Progenitor cell of endocrine pancreas (in vitro differentiated cells): ENCODE measurements around the gene GLG1. TPM values are rescaled to one million over a fixed set of nuclear protein-coding genes. Genes with fewer than 3 reads are reported as not detected.

Experiments used
- DNase-seq: peaks from one replicate; pipeline ENCODE4 v3.0.0; 2021; ENCODE audit warnings: low spot score; ENCODE audit not compliant: unreplicated experiment
- H3K27ac Mint-ChIP-seq: 2 replicates; pipeline ENCODE4 v1.8.0; 2021; ENCODE audit warnings: mild to moderate bottlenecking, moderate library complexity, mixed read lengths
- H3K27me3 Mint-ChIP-seq: 2 replicates; pipeline ENCODE4 v1.8.0; 2021; ENCODE audit warnings: mixed read lengths
- H3K36me3 Mint-ChIP-seq: 2 replicates; pipeline ENCODE4 v1.8.0; 2022; ENCODE audit warnings: mixed read lengths; ENCODE audit not compliant: insufficient read depth
- H3K4me1 Mint-ChIP-seq: 2 replicates; pipeline ENCODE4 v1.8.0; 2021; ENCODE audit warnings: low read depth, mixed read lengths
- H3K4me3 Mint-ChIP-seq: 2 replicates; pipeline ENCODE4 v1.8.0; 2021; ENCODE audit warnings: low read depth, mild to moderate bottlenecking, moderate library complexity, mixed read lengths
- H3K9me3 Mint-ChIP-seq: 2 replicates; pipeline ENCODE4 v1.8.0; 2021; ENCODE audit warnings: low read depth, mixed read lengths
- CTCF ChIP-seq: fragments of 200-600 bp; sonication (generic); IDR thresholded peaks from one replicate; pipeline ENCODE4 v1.5.0; 2021; ENCODE audit warnings: antibody characterized with exemption, mild to moderate bottlenecking; ENCODE audit not compliant: unreplicated experiment
- total RNA-seq: library from RNA; stranded (reverse); gene quantifications from 2 replicates; pipeline ENCODE4 v1.2.1, GENCODE V29; 2021

The GLG1 gene
- total RNA-seq, 1 donor from 2014 or later = 173 TPM

- no peak for DNase-seq
- Mint-ChIP-seq H3K36me3 (peaks cover 45% of the 10 kb centered on the region), H3K27ac (no peak overlapping the region), H3K4me1 (no peaks in the 10 kb centered on the region), H3K4me3 (no peak overlapping the region), H3K9me3 (no peaks in the 10 kb centered on the region), H3K27me3 (no peaks in the 10 kb centered on the region)
- no peak for TF ChIP-seq CTCF
Observed at GRCh38 chr16:74466872-74467271, 140.0 kb downstream of the GLG1 start.

- Mint-ChIP-seq H3K4me3 (no peak overlapping the region), H3K36me3 (peaks cover 47% of the 10 kb centered on the region), H3K4me1 (no peaks in the 10 kb centered on the region), H3K27me3 (no peaks in the 10 kb centered on the region), H3K27ac (no peak overlapping the region), H3K9me3 (no peaks in the 10 kb centered on the region)
- DNase-seq = no peak
- TF ChIP-seq CTCF = no peak
Observed at GRCh38 chr16:74465851-74466685, 140.8 kb downstream of the GLG1 start.

- Mint-ChIP-seq H3K9me3 (no peaks in the 10 kb centered on the region), H3K4me3 (no peak overlapping the region), H3K27ac (no peak overlapping the region), H3K4me1 (no peaks in the 10 kb centered on the region), H3K27me3 (no peaks in the 10 kb centered on the region), H3K36me3 (peaks cover 51% of the 10 kb centered on the region)
- TF ChIP-seq CTCF = no peak
- DNase-seq = no peak
Observed at GRCh38 chr16:74465281-74465680, 141.6 kb downstream of the GLG1 start.

GRCh38 chr16:74463888-74464287, 143.0 kb downstream of the GLG1 start:
- peaks cover 49% of the 10 kb centered on the region for H3K36me3 Mint-ChIP-seq
- no peaks in the 10 kb centered on the region for H3K27me3 Mint-ChIP-seq
- H3K9me3 Mint-ChIP-seq = no peaks in the 10 kb centered on the region
- peak overlapping the region; percentile 92 for H3K27ac Mint-ChIP-seq
- TF ChIP-seq CTCF = no peak
- no peaks in the 10 kb centered on the region for H3K4me1 Mint-ChIP-seq
- no peak overlapping the region for H3K4me3 Mint-ChIP-seq
- no peak for DNase-seq

GRCh38 chr16:74462361-74462760, 144.6 kb downstream of the GLG1 start:
- Mint-ChIP-seq H3K36me3 (peaks cover 52% of the 10 kb centered on the region), H3K4me3 (no peak overlapping the region), H3K4me1 (no peaks in the 10 kb centered on the region)

More at GRCh38 chr16:74462361-74462760, 144.6 kb downstream of the GLG1 start:
- no peak for DNase-seq
- Mint-ChIP-seq H3K27me3 (no peaks in the 10 kb centered on the region), H3K27ac (peak overlapping the region; percentile 37), H3K9me3 (no peaks in the 10 kb centered on the region)
- TF ChIP-seq CTCF = no peak
